Tibial artery (tissue), 4 donors: ENCODE results near the gene METTL22.

Source experiments
- DNase-seq, 2 donors: peaks; one replicate each; pipeline ENCODE4 v3.0.0-alpha.2; 2019
- H3K27ac ChIP-seq, 2 donors: fragments of 200-600 bp; sonication (generic) in 1 of 2; 1 replicate in 1 of 2; 2 replicates in 1 of 2; pipeline ENCODE4 v1.5.1; 2018 to 2019; ENCODE audit warnings: mild to moderate bottlenecking in 1 of 2
- H3K27me3 ChIP-seq, 2 donors: fragments of 200-600 bp; sonication (generic) in 1 of 2; one replicate each; pipeline versions ENCODE4 v1.5.1 to v1.6.0; 2016 to 2019
- H3K36me3 ChIP-seq, 3 donors: fragments of 200-600 bp; sonication (generic) in 2 of 3; one replicate each; pipeline ENCODE4 v1.5.1; 2016 to 2019; ENCODE audit warnings: mild to moderate bottlenecking in 2 of 3
- H3K4me1 ChIP-seq, 4 donors: fragments of 200-600 bp; sonication (generic) in 2 of 4; 1 replicate in 3 of 4; 2 replicates in 1 of 4; pipeline ENCODE4 v1.5.1; 2016 to 2019
- H3K4me3 ChIP-seq, 2 donors: fragments of 200-600 bp; sonication (generic) in 1 of 2; 1 replicate in 1 of 2; 2 replicates in 1 of 2; pipeline ENCODE4 v1.5.1; 2018 to 2019; ENCODE audit warnings: mild to moderate bottlenecking in 2 of 2
- H3K9me3 ChIP-seq, 3 donors: fragments of 200-600 bp; sonication (generic) in 1 of 3; one replicate each; pipeline ENCODE4 v1.5.1; 2016 to 2019
- intact Hi-C: fragments of 100-400 bp; cut with DNase I; formaldehyde crosslinking; loops from one replicate; pipeline ENCODE4 v1.15.0; 2023; ENCODE audit warnings: low total_unique reads
- TF ChIP-seq, protein P1 (sequence below), 2 experiments: fragments of 200-600 bp in 1 of 2; fragments of 450-650 bp in 1 of 2; IDR thresholded peaks; one replicate each; pipeline ENCODE4 v1.5.1; 2017 to 2019; ENCODE audit warnings: antibody characterized with exemption in 2 of 2, mild to moderate bottlenecking in 1 of 2, moderate library complexity in 1 of 2

METTL22 gene

DNA sequence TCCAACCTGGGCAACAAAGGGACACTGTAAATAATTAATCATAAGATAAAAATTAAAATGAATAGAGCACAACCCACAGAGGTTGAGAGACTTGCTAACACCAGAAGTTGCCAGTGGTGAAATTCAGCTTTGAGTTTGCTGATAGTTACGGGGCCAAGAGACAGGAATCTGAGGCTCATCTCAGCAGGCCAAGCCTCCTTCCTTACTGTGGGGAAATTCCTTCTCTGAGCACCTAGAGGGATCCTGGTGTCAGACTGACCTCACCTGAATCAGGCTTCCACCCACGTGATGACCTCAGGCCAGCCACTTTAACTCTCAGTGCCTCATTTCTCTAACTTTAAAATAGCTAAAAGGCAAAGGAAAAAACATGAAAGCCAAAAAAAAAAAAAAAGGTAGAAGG, 57.7 kb downstream of the METTL22 start:
- no peak overlapping the region for H3K4me3 ChIP-seq
- no peaks in the 10 kb centered on the region for H3K36me3 ChIP-seq
- H3K4me1 ChIP-seq: peaks cover 0 to 13% (median 10%) of the 10 kb centered on the region in 4 donors
- H3K9me3 ChIP-seq: no peaks in the 10 kb centered on the region
- no peaks in the 10 kb centered on the region for H3K27me3 ChIP-seq
- TF ChIP-seq, protein P1, sequence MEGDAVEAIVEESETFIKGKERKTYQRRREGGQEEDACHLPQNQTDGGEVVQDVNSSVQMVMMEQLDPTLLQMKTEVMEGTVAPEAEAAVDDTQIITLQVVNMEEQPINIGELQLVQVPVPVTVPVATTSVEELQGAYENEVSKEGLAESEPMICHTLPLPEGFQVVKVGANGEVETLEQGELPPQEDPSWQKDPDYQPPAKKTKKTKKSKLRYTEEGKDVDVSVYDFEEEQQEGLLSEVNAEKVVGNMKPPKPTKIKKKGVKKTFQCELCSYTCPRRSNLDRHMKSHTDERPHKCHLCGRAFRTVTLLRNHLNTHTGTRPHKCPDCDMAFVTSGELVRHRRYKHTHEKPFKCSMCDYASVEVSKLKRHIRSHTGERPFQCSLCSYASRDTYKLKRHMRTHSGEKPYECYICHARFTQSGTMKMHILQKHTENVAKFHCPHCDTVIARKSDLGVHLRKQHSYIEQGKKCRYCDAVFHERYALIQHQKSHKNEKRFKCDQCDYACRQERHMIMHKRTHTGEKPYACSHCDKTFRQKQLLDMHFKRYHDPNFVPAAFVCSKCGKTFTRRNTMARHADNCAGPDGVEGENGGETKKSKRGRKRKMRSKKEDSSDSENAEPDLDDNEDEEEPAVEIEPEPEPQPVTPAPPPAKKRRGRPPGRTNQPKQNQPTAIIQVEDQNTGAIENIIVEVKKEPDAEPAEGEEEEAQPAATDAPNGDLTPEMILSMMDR (IDR thresholded peaks at IDR 0.05): no peak
- no peak overlapping the region for H3K27ac ChIP-seq
- DNase-seq: no peak
- intact Hi-C loops: loop anchor here (10.0 kb wide), 2 partner anchors 116 to 406 kb away; partner anchors contain the start of genes PMM2 and TMEM186

DNA sequence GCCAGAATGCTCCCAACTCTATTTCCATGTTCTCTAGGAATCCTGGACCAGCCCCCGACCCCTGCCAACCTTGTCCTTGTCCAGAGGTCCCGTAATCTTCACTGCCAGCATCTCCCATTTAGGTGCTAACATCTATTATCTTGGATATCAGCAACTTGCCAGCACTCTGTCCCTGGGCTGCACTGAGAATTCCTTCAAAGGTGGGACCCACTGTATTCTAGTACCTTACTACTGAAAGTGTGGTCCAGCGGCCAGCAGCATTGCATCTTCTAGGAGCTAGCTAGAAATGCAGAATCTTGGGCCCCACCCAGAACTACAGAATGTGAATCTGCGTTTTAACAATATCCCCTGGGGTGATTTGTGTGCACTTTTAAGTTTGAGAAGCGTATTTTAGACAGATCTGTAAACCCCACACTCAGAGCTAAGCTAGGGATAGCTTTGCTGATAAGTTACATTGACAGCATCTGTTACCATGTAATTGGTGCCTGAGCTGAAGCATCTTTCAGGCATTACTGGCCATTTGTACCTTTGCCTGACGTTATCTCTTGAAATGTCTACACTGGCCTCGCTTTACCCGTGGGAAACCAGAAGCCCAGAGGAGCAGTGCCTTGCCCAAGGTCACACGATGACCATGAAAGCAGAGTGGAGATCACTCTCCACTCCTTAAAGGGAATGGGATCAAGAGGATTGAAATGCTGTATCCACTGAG, 61.2 kb downstream of the METTL22 start:
- Histone ChIP-seq H3K27ac (no peak overlapping the region), H3K36me3 (no peaks in the 10 kb centered on the region), H3K9me3 (no peaks in the 10 kb centered on the region), H3K4me3 (no peak overlapping the region), H3K27me3 (no peaks in the 10 kb centered on the region), H3K4me1 (peaks cover 0 to 9% (median 0%) of the 10 kb centered on the region in 4 donors)
- DNase-seq: no peak
- intact Hi-C loops: no loop called here
- TF ChIP-seq, protein P1 (IDR thresholded peaks at IDR 0.05): no peak

DNA sequence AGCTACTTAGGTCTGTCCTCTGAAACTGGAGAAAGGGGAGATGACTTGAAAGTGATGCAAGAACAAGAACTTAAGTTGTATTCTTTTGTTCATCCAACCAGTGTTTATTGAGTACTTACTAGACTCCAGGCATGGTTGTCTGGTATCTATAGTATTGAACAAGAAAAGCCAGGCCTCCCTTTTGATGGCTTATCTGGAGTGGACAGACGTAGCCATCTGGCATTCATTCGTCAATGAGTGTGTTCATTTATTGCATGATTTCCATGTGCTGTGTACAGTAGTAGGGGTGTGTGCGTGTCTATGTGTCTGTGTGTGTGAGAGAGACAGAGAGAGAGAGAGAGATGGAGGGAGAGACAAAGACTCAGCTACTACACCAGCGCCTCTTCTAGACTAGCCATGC, 62.1 kb downstream of the METTL22 start:
- no peak for DNase-seq
- TF ChIP-seq, protein P1 (IDR thresholded peaks at IDR 0.05): no peak
- intact Hi-C loops: no loop called here

DNA sequence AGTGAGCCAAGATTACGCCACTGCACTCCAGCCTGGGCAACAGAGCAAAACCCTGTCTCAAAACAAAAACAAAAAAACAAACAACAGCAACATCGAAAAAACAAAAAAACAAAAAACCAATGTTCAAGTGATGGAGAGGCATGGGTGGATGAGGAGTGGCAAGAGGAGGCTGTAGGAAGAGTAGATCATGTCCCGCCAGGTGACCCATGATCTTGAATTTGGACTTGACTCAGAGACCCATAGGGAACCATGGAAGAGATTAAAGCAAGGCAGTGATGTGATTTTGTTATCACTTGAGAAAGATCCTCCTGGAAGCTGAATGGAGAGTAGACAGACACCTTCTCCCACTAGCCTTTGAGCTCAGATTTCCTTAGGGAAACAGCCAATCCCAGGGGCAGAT, 64.1 kb downstream of the METTL22 start:
- TF ChIP-seq, protein P1 (IDR thresholded peaks at IDR 0.05): no peak
- intact Hi-C loops: no loop called here
- DNase-seq: no peak

More for the DNA sequence above, 62.1 kb downstream of the METTL22 start:
- no peak overlapping the region for H3K4me3 ChIP-seq
- H3K9me3 ChIP-seq: no peaks in the 10 kb centered on the region
- H3K4me1 ChIP-seq: peaks cover 0 to 9% (median 0%) of the 10 kb centered on the region in 4 donors
- no peak overlapping the region for H3K27ac ChIP-seq
- H3K36me3 ChIP-seq: no peaks in the 10 kb centered on the region
- no peaks in the 10 kb centered on the region for H3K27me3 ChIP-seq

DNA sequence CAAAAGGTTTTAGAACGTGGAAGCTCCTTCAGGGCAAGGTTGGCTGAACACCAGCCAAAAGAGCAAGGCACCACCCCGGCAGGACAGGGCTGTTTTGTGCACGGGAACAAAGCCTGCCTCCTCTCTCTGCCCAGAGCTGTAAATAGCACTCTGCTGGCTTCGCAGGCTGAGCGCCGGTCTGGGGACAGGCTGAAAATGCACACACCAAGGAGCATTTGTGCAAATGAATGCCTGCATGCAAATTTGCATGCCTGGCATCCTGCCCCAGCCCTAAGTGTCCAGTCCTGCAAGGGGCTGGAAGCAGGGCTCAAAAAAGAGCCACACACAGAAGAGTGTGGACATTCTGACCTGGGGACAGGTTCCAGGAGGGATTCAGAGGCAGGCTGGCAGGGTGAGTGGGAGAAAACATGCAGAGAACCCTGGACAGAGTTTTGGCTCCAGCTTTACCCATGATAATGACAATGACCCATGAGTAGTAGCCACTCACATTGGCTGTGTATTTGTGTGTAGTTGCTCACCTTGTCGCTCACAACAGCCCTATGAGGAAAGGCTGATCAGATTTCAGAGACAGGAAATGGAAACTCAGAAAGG, 64.6 kb downstream of the METTL22 start:
- no peaks in the 10 kb centered on the region for H3K27me3 ChIP-seq
- TF ChIP-seq, protein P1 (IDR thresholded peaks at IDR 0.05): no peak
- no peak overlapping the region for H3K27ac ChIP-seq
- H3K36me3 ChIP-seq: peaks cover 8 to 18% (median 11%) of the 10 kb centered on the region in 3 donors
- H3K4me1 ChIP-seq: peaks cover 0 to 9% (median 0%) of the 10 kb centered on the region in 4 donors
- H3K9me3 ChIP-seq: peaks cover 3 to 15% (median 10%) of the 10 kb centered on the region in 3 donors
- intact Hi-C loops: no loop called here
- H3K4me3 ChIP-seq: no peak overlapping the region
- DNase-seq: no peak

More for the DNA sequence above, 64.1 kb downstream of the METTL22 start:
- peaks cover 8 to 18% (median 10%) of the 10 kb centered on the region in 3 donors for H3K36me3 ChIP-seq
- peaks cover 0 to 9% (median 0%) of the 10 kb centered on the region in 4 donors for H3K4me1 ChIP-seq
- H3K4me3 ChIP-seq: no peak overlapping the region
- H3K9me3 ChIP-seq: peaks cover 3 to 15% (median 10%) of the 10 kb centered on the region in 3 donors
- no peak overlapping the region for H3K27ac ChIP-seq
- H3K27me3 ChIP-seq: no peaks in the 10 kb centered on the region
